Natural killer cell (primary cell): ENCODE data around the gene FMO3. TPM values are rescaled to one million over a fixed set of nuclear protein-coding genes. Genes with fewer than 3 reads are reported as not detected.

ENCODE experiments used
- ATAC-seq, 3 donors: fragments of 150-1000 bp in 2 of 3; fragments of 200-7000 bp in 1 of 3; cut with Tn5 transposase; 1 replicate in 1 of 3; 2 replicates in 2 of 3; pipeline ENCODE4 v1.10.0; 2021; ENCODE audit warnings: mild to moderate bottlenecking in 2 of 3, moderate library complexity in 2 of 3
- DNase-seq, 2 donors: peaks; one replicate each; pipeline versions ENCODE4 v3.0.0 to v3.0.0-alpha.2; 2013 to 2021; ENCODE audit warnings: mixed read lengths in 1 of 2
- H3K27ac ChIP-seq: one replicate; pipeline ENCODE4 v1.5.1; 2013; ENCODE audit warnings: mild to moderate bottlenecking, low read length
- H3K27me3 ChIP-seq: one replicate; pipeline ENCODE4 v1.6.1; 2013; ENCODE audit warnings: low read length; ENCODE audit not compliant: control insufficient read depth, insufficient read depth
- H3K36me3 ChIP-seq: one replicate; pipeline ENCODE4 v1.6.1; 2013; ENCODE audit warnings: low read length; ENCODE audit not compliant: control insufficient read depth, insufficient read depth
- H3K4me1 ChIP-seq: one replicate; pipeline ENCODE4 v1.6.1; 2013; ENCODE audit warnings: low read length; ENCODE audit not compliant: control insufficient read depth, insufficient read depth
- H3K4me3 ChIP-seq: one replicate; pipeline ENCODE4 v1.5.1; 2013; ENCODE audit warnings: low read length
- H3K9me3 ChIP-seq: one replicate; pipeline ENCODE4 v1.6.1; 2013; ENCODE audit warnings: low read length; ENCODE audit not compliant: control insufficient read depth, insufficient read depth
- H3K27ac Mint-ChIP-seq, 2 donors: one replicate each; pipeline ENCODE4 v1.8.0; 2022; ENCODE audit warnings: mild to moderate bottlenecking in 2 of 2, mixed read lengths in 2 of 2, moderate library complexity in 1 of 2
- H3K27me3 Mint-ChIP-seq, 2 donors: one replicate each; pipeline ENCODE4 v1.8.0; 2022; ENCODE audit warnings: low read depth in 2 of 2, mixed read lengths in 2 of 2
- H3K36me3 Mint-ChIP-seq: one replicate; pipeline ENCODE4 v1.8.0; 2022; ENCODE audit warnings: mixed read lengths
- H3K4me1 Mint-ChIP-seq, 2 donors: one replicate each; pipeline ENCODE4 v1.8.0; 2022; ENCODE audit warnings: mixed read lengths in 2 of 2
- H3K4me3 Mint-ChIP-seq: one replicate; pipeline ENCODE4 v1.8.0; 2022; ENCODE audit warnings: mild to moderate bottlenecking, moderate library complexity, mixed read lengths
- H3K9me3 Mint-ChIP-seq, 2 donors: one replicate each; pipeline ENCODE4 v1.8.0; 2022; ENCODE audit warnings: mixed read lengths in 2 of 2
- CTCF ChIP-seq: fragments of 200-600 bp; IDR thresholded peaks from one replicate; pipeline ENCODE4 v1.8.0; 2022; ENCODE audit warnings: antibody characterized with exemption
- WGBS: methylation state at CpG from one replicate; pipeline ENCODE4 v1.1.7; 2013; ENCODE audit warnings: missing lambda C conversion rate; ENCODE audit not compliant: insufficient coverage; 5-methylcytosine and 5-hydroxymethylcytosine counted together
- intact Hi-C: fragments of 100-400 bp; cut with micrococcal nuclease; formaldehyde crosslinking; loops from one replicate; pipeline ENCODE4 v1.14.2; 2022
- total RNA-seq, 4 donors: library from RNA; stranded (reverse); fragments of 120-200 nt in 1 of 4; gene quantifications; one replicate each; pipeline versions ENCODE4 v1.2.3 to v1.2.4, GENCODE V29; 2013 to 2022

Gene FMO3
- not detected for total RNA-seq
- total RNA-seq (2013): not detected

- ATAC-seq: no peak
- DNase-seq: no peak
- H3K27ac Mint-ChIP-seq: no peak within 1 kb of the TSS
- Histone ChIP-seq H3K27me3 (no peaks in the 10 kb centered on the region), H3K36me3 (no peaks in the 10 kb centered on the region), H3K27ac (no peak within 1 kb of the TSS), H3K4me3 (no peak within 1 kb of the TSS), H3K9me3 (no peaks in the 10 kb centered on the region), H3K4me1 (no peaks in the 10 kb centered on the region)
- no peaks in the 10 kb centered on the region for H3K4me1 Mint-ChIP-seq
- TF ChIP-seq CTCF: no peak
- H3K4me3 Mint-ChIP-seq: no peak within 1 kb of the TSS
- no peaks in the 10 kb centered on the region for H3K36me3 Mint-ChIP-seq
- 92% methylated on average over 1 of the region's 5 CpGs for WGBS
- peaks cover 2 to 4% of the 10 kb centered on the region in 2 donors for H3K9me3 Mint-ChIP-seq
- intact Hi-C loops: no loop called here
- no peaks in the 10 kb centered on the region for H3K27me3 Mint-ChIP-seq
Observed at GRCh38 chr1:171090604-171091003, at the start of gene FMO3. TSS of gene FMO3 (plus strand) at chr1:171090905. CDS start at chr1:171092659, 1,754 bp downstream.

GRCh38 chr1:171048014-171048413, 42.7 kb upstream of the FMO3 start:
- intact Hi-C loops: no loop called here
- no peak for TF ChIP-seq CTCF
- WGBS: 74% methylated on average over 2 of the region's 2 CpGs

GRCh38 chr1:171052977-171053376, 37.7 kb upstream of the FMO3 start:
- Mint-ChIP-seq H3K4me3 (no peak overlapping the region), H3K9me3 (peaks cover 13% of the 10 kb centered on the region in 2 donors), H3K27me3 (no peaks in the 10 kb centered on the region), H3K4me1 (no peaks in the 10 kb centered on the region), H3K27ac (no peak overlapping the region), H3K36me3 (no peaks in the 10 kb centered on the region)
- intact Hi-C loops: no loop called here
- TF ChIP-seq CTCF: no peak
- no peaks in the 10 kb centered on the region for H3K36me3 ChIP-seq
- no peaks in the 10 kb centered on the region for H3K27me3 ChIP-seq
- ATAC-seq (no peak), DNase-seq (no peak)
- H3K27ac ChIP-seq: no peak overlapping the region
- WGBS: 95% methylated on average over 2 of the region's 2 CpGs
- peaks cover 4% of the 10 kb centered on the region for H3K9me3 ChIP-seq
- no peaks in the 10 kb centered on the region for H3K4me1 ChIP-seq
- no peak overlapping the region for H3K4me3 ChIP-seq

More at GRCh38 chr1:171048014-171048413, 42.7 kb upstream of the FMO3 start:
- Mint-ChIP-seq H3K4me3 (no peak overlapping the region), H3K9me3 (peaks cover 9 to 19% of the 10 kb centered on the region in 2 donors), H3K4me1 (no peaks in the 10 kb centered on the region), H3K27ac (no peak overlapping the region), H3K36me3 (no peaks in the 10 kb centered on the region), H3K27me3 (no peaks in the 10 kb centered on the region)
- H3K36me3 ChIP-seq: no peaks in the 10 kb centered on the region
- no peaks in the 10 kb centered on the region for H3K27me3 ChIP-seq
- no peaks in the 10 kb centered on the region for H3K4me1 ChIP-seq
- H3K27ac ChIP-seq: no peak overlapping the region
- DNase-seq (no peak), ATAC-seq (no peak)
- H3K9me3 ChIP-seq: peaks cover 4% of the 10 kb centered on the region
- H3K4me3 ChIP-seq: no peak overlapping the region

- intact Hi-C loops: no loop called here
- Mint-ChIP-seq H3K27me3 (no peaks in the 10 kb centered on the region), H3K4me3 (no peak overlapping the region), H3K36me3 (no peaks in the 10 kb centered on the region), H3K4me1 (no peaks in the 10 kb centered on the region), H3K27ac (no peak overlapping the region), H3K9me3 (peaks cover 12 to 13% of the 10 kb centered on the region in 2 donors)
- H3K27me3 ChIP-seq: no peaks in the 10 kb centered on the region
- H3K4me1 ChIP-seq: no peaks in the 10 kb centered on the region
- TF ChIP-seq CTCF: no peak
- no peaks in the 10 kb centered on the region for H3K9me3 ChIP-seq
- no peaks in the 10 kb centered on the region for H3K36me3 ChIP-seq
- 80% methylated on average over 3 of the region's 3 CpGs for WGBS
- no peak for ATAC-seq
- no peak overlapping the region for H3K4me3 ChIP-seq
- H3K27ac ChIP-seq: no peak overlapping the region
- no peak for DNase-seq
Observed at GRCh38 chr1:171055966-171056643, 34.6 kb upstream of the FMO3 start.
